ENCODE data around the gene EDEM3. TPM values are rescaled to one million over a fixed set of nuclear protein-coding genes. Genes with fewer than 3 reads are reported as not detected.
"Not testable (repeated sequence)": the region's sequence is repeated elsewhere in the genome, so short reads cannot be mapped to it uniquely, and the experiment has no call there.

The EDEM3 gene
- total RNA-seq, 4 donors from 2014 or later = 22.8 to 34.7 (median 31.3) TPM

DNA sequence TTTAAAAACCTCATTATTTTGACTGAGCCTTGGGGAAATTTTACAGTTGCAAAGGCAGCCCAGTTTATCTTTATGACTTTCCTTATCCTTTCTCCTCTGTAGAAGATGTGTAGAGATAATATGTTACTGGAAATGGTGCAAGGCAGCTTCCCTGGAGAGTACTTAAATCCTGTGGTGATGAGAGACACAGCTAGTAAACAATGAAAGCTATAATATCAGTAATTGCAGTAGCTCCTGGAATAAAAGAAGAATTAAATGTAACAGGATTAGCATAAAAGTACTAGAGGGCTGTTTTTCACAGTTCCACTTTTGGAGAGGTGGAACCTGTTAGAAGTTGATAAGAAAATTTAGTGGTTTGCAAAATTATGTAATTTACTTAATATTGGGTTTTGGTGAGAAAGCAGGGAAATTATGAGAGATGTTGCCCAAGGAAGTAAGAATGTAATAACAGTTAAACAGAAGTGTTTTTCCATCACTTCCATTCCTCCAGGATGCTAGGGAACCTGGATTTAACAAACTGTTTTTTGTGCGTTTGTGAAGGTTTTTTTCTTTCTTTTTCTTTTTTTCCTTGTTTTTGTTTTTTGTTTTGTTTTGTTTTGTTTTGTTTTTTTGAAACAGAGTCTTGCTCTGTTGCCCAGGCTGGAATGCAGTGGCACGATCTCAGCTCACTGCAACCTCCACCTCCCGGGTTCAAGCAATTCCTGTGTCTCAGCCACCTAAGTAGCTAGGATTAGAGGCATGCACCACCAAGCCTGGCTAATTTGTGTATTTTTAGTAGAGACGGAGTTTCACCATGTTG lies 15.7 kb upstream of the EDEM3 start:
- Histone ChIP-seq H3K36me3 (no peaks in the 10 kb centered on the region), H3K9me3 (no peaks in the 10 kb centered on the region), H3K4me3 (no peak overlapping the region), H3K4me1 (no peaks in the 10 kb centered on the region), H3K27ac (no peak overlapping the region), H3K27me3 (no peaks in the 10 kb centered on the region)
- WGBS, 2 donors (ENCODE audit: low coverage in 1 of 2) = 78 to 84% methylated on average over 1 to 4 of the region's 4 CpGs
- no peak for TF ChIP-seq EP300 (IDR thresholded peaks at IDR 0.05)
- TF ChIP-seq, protein P1, sequence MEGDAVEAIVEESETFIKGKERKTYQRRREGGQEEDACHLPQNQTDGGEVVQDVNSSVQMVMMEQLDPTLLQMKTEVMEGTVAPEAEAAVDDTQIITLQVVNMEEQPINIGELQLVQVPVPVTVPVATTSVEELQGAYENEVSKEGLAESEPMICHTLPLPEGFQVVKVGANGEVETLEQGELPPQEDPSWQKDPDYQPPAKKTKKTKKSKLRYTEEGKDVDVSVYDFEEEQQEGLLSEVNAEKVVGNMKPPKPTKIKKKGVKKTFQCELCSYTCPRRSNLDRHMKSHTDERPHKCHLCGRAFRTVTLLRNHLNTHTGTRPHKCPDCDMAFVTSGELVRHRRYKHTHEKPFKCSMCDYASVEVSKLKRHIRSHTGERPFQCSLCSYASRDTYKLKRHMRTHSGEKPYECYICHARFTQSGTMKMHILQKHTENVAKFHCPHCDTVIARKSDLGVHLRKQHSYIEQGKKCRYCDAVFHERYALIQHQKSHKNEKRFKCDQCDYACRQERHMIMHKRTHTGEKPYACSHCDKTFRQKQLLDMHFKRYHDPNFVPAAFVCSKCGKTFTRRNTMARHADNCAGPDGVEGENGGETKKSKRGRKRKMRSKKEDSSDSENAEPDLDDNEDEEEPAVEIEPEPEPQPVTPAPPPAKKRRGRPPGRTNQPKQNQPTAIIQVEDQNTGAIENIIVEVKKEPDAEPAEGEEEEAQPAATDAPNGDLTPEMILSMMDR (IDR thresholded peaks at IDR 0.05) = no peak
- ATAC-seq = no peak

DNA sequence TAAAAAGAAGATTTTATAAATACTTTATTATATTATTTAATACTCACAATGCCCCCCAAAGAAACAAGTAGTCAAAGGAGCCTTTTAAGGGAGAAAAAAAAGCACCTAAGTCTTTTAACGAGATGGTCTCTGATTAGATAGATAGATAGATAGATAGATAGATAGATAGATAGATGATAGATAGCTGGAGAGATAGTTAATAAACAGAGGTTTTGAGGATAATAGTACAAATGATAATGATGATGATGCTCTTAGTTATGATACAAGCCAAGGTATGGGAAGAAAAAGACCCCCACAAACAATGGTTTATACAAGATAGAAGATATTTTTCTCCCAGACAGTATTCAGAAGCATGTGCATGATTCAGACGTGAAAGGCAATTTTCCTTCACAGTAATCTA lies 14.6 kb upstream of the EDEM3 start:
- no peak for ATAC-seq
- WGBS, 2 donors (ENCODE audit: low coverage in 1 of 2) = 73 to 90% methylated on average over 2 of the region's 2 CpGs

DNA sequence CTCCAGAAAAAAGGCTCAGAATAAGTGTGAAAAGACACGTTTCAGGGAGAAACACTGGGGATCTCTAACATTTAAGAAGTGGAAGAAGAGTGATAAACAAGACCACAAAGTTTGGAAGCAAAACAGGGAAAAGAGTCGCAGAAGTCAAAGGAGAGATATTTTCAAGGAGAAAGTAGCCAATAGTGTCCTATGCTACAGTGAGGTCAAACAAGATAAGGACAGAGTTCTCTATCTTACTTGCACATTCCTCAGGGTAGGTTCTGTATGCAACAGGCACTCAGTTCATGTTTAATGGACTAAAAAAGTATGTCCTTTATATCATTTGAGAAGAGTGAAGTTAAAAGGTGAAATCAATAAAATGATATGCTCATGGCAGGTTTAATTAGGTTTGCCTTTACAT lies 13.8 kb upstream of the EDEM3 start:
- no peak for ATAC-seq
- Histone ChIP-seq H3K27ac (no peak overlapping the region), H3K4me1 (no peaks in the 10 kb centered on the region), H3K4me3 (no peak overlapping the region), H3K36me3 (no peaks in the 10 kb centered on the region), H3K9me3 (no peaks in the 10 kb centered on the region), H3K27me3 (no peaks in the 10 kb centered on the region)
- no peak for TF ChIP-seq POLR2AphosphoS5 (IDR thresholded peaks at IDR 0.05)
- TF ChIP-seq, protein P1 (IDR thresholded peaks at IDR 0.05) = no peak
- no peak for TF ChIP-seq POLR2A (IDR thresholded peaks at IDR 0.05)
- no peak for TF ChIP-seq EP300 (IDR thresholded peaks at IDR 0.05)
- WGBS, 2 donors (ENCODE audit: low coverage in 1 of 2) = 56 to 86% methylated on average over 2 of the region's 2 CpGs

More for the DNA sequence above, 14.6 kb upstream of the EDEM3 start:
- Histone ChIP-seq H3K27me3 (no peaks in the 10 kb centered on the region), H3K4me3 (no peak overlapping the region), H3K9me3 (no peaks in the 10 kb centered on the region), H3K27ac (no peak overlapping the region), H3K36me3 (no peaks in the 10 kb centered on the region), H3K4me1 (no peaks in the 10 kb centered on the region)
- TF ChIP-seq, protein P1 (IDR thresholded peaks at IDR 0.05) = no peak
- TF ChIP-seq EP300 (IDR thresholded peaks at IDR 0.05) (no peak), POLR2A (IDR thresholded peaks at IDR 0.05) (no peak), POLR2AphosphoS5 (IDR thresholded peaks at IDR 0.05) (no peak)

DNA sequence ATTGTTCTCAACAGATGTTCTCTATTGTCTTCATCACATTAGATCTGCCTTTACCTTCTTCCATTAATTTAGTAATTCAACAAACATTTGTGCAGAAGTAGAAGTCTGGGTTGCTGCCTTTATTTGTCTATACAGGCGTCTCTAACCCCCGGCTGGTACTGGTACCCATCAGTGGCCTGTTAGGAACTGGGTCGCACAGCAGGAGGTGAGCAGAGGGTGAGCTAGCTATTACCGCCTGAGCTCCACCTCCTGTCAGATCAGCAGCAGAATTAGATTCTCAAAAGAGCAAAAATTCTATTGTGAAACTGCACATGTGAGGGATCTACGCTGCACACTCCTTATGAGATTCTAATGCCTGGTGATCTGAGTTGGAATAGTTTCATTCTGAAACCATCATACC lies 12.9 kb upstream of the EDEM3 start:
- no peaks in the 10 kb centered on the region for H3K36me3 ChIP-seq
- H3K27me3 ChIP-seq = no peaks in the 10 kb centered on the region
- TF ChIP-seq EP300 (IDR thresholded peaks at IDR 0.05) (no peak), POLR2A (IDR thresholded peaks at IDR 0.05) (no peak)
- WGBS, 2 donors (ENCODE audit: low coverage in 1 of 2) = 93 to 100% methylated on average over 1 to 4 of the region's 5 CpGs
- H3K9me3 ChIP-seq = no peaks in the 10 kb centered on the region
- no peak overlapping the region for H3K27ac ChIP-seq
- no peak overlapping the region for H3K4me3 ChIP-seq
- H3K4me1 ChIP-seq = no peaks in the 10 kb centered on the region
- ATAC-seq = no peak

DNA sequence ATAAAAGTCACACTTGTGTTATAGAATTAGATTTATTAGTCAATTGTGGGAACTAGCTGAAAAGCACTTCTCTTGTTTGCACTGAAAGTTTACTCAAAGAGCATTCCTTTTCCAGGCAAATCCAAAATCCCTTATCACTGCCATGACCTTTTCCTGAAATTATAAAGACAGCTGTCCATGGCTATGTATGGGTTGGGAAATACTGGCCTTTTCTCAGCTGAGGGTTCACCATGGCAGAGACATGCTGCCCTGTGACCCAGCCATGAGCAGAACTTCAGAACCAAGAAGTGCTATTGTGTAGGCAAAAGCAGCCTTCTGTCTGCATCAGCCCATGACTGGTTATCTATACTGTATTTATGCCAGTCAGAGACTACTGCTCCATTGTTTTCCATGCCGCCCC lies 9.8 kb upstream of the EDEM3 start:
- no peaks in the 10 kb centered on the region for H3K9me3 ChIP-seq
- H3K4me1 ChIP-seq = no peaks in the 10 kb centered on the region
- TF ChIP-seq, protein P1 (IDR thresholded peaks at IDR 0.05) = no peak
- TF ChIP-seq EP300 (IDR thresholded peaks at IDR 0.05) (no peak), POLR2A (IDR thresholded peaks at IDR 0.05) (no peak), POLR2AphosphoS5 (IDR thresholded peaks at IDR 0.05) (no peak)
- no peaks in the 10 kb centered on the region for H3K27me3 ChIP-seq
- no peak overlapping the region for H3K27ac ChIP-seq
- 100% methylated on average over 1 of the region's 1 CpG; no CpG with 5 or more reads in 1 of the 2 donors for WGBS, 2 donors (ENCODE audit: low coverage in 1 of 2)
- no peak overlapping the region for H3K4me3 ChIP-seq
- no peaks in the 10 kb centered on the region for H3K36me3 ChIP-seq
- no peak for ATAC-seq

DNA sequence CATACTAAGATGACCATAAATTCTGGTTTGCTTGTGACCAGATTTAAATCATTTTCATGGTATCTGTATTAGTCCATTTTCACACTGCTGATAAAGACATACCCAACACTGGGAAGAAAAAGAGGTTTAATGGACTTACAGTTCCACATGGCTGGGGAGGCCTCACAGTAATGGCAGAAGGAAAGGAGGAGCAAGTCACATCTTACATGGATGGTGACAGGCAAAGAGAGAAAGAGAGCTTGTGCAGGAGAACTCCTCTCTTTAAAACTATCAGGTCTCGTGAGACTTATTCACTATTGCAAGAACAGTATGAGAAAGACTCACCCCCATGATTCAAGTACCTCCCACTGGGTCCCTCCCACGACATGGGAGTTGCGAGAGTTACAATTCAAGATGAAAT lies 8.9 kb upstream of the EDEM3 start:
- H3K4me3 ChIP-seq, H3K27ac ChIP-seq, H3K27me3 ChIP-seq, H3K9me3 ChIP-seq, ATAC-seq, H3K36me3 ChIP-seq, H3K4me1 ChIP-seq: not testable (repeated sequence)
- 89 to 95% methylated on average over 3 of the region's 3 CpGs for whole genome bisulfite sequencing, 2 donors (ENCODE audit: low coverage in 1 of 2)

All from gastroesophageal sphincter (tissue), 4 donors.